ENCODE results near the gene ATP11A.

- TF ChIP-seq GATA2 (IDR thresholded peaks at IDR 0.05; ENCODE audit: low read depth, low read length) (no peak), GATA3 (IDR thresholded peaks at IDR 0.05; ENCODE audit: low read depth, low read length) (no peak)
These were observed 227.3 kb downstream of the ATP11A start for GRCh38 chr13:112917056-112917664.
